Spleen (tissue), 11 donors: ENCODE data around the gene SURF2. TPM values are rescaled to one million over a fixed set of nuclear protein-coding genes. Genes with fewer than 3 reads are reported as not detected.

Source experiments
- DNase-seq: peaks from one replicate; pipeline ENCODE4 v3.0.0-alpha.2; 2020
- H3K27ac ChIP-seq, 8 donors: fragments of 200-600 bp; sonication (generic) in 7 of 8; 1 replicate in 4 of 8; 2 replicates in 4 of 8; pipeline versions ENCODE4 v1.5.0 to v1.8.0; 2016 to 2021; ENCODE audit warnings: inconsistent platforms in 4 of 8, mild to moderate bottlenecking in 4 of 8, moderate library complexity in 1 of 8
- H3K27me3 ChIP-seq, 7 donors: fragments of 200-600 bp; sonication (generic) in 6 of 7; replicated peaks in 1 of 7; 1 replicate in 4 of 7; 2 replicates in 3 of 7; pipeline versions ENCODE4 v1.5.0 to v1.8.0; 2016 to 2021; ENCODE audit warnings: inconsistent platforms in 3 of 7, mild to moderate bottlenecking in 1 of 7
- H3K36me3 ChIP-seq, 6 donors: fragments of 200-600 bp; sonication (generic) in 5 of 6; 1 replicate in 4 of 6; 2 replicates in 2 of 6; pipeline versions ENCODE4 v1.5.0 to v1.8.0; 2016 to 2021; ENCODE audit warnings: inconsistent platforms in 2 of 6
- H3K4me1 ChIP-seq, 6 donors: fragments of 200-600 bp; sonication (generic) in 5 of 6; 1 replicate in 3 of 6; 2 replicates in 3 of 6; pipeline versions ENCODE4 v1.5.0 to v1.8.0; 2016 to 2021; ENCODE audit warnings: inconsistent platforms in 3 of 6
- H3K4me3 ChIP-seq, 8 donors: fragments of 200-600 bp; sonication (generic) in 7 of 8; 1 replicate in 4 of 8; 2 replicates in 4 of 8; pipeline versions ENCODE4 v1.5.0 to v1.8.0; 2016 to 2021; ENCODE audit warnings: inconsistent platforms in 4 of 8, mild to moderate bottlenecking in 4 of 8, moderate library complexity in 2 of 8
- H3K9me3 ChIP-seq, 8 donors: fragments of 200-600 bp; sonication (generic) in 7 of 8; 1 replicate in 4 of 8; 2 replicates in 4 of 8; pipeline versions ENCODE4 v1.5.0 to v1.8.0; 2016 to 2021; ENCODE audit warnings: inconsistent platforms in 4 of 8
- CTCF ChIP-seq, 11 experiments: fragments of 200-600 bp in 7 of 11; fragments of 450-650 bp in 4 of 11; sonication (generic) in 4 of 11; IDR thresholded peaks in 8 of 11; conservative IDR thresholded peaks in 3 of 11; 1 replicate in 7 of 11; 2 replicates in 4 of 11; pipeline versions ENCODE4 v1.4.0 to v1.8.0; 2016 to 2021; ENCODE audit warnings: antibody characterized with exemption in 11 of 11, inconsistent platforms in 4 of 11, mild to moderate bottlenecking in 1 of 11
- POLR2A ChIP-seq, 3 donors: fragments of 450-650 bp; IDR thresholded peaks; one replicate each; pipeline ENCODE4 v1.5.1; 2017; ENCODE audit warnings: antibody characterized with exemption in 3 of 3, mild to moderate bottlenecking in 1 of 3
- POLR2AphosphoS5 ChIP-seq, 3 donors: sonication (generic); formaldehyde crosslinking; IDR thresholded peaks; one replicate each; pipeline ENCODE4 v1.5.1; 2017; ENCODE audit warnings: antibody characterized with exemption in 3 of 3
- WGBS, 5 donors: extraction: QIAGEN DNeasy Blood & Tissue Kit in 3 of 5; methylation state at CpG; one replicate each; pipeline versions ENCODE4 v1.1.5 to v1.1.7; 2013 to 2018; 5-methylcytosine and 5-hydroxymethylcytosine counted together
- intact Hi-C: fragments of 100-400 bp; cut with DNase I; formaldehyde crosslinking; loops from one replicate; pipeline ENCODE4 v1.15.0; 2023; ENCODE audit warnings: low total_unique reads
- polyA plus RNA-seq, 3 donors: library from polyadenylated mRNA; stranded (reverse); fragments of 200-250 nt; gene quantifications; one replicate each; pipeline ENCODE4 v1.2.1, GENCODE V29; 2013
- total RNA-seq, 7 donors: library from RNA; depleted of rRNA in 3 of 7; stranded (reverse); fragments of >200 nt in 3 of 7; fragmentation: NEBNext Ultra II Directional in 4 of 7; extraction: Animal tissue kit (Norgen Biotek cat#: 25700) in 4 of 7; gene quantifications; one replicate each; pipeline versions ENCODE4 v1.1.0 to v1.2.1, GENCODE V29; 2016 to 2021
- donor health status: healthy with polysubstance abuse.
- donor health status: DM: no; HTN: no; CAD: no; lungs with moderate emphysema.
- donor health status: DM: no; HTN: no; CAD: no.
- donor health status: Bipolar disorder and iron deficiency.
- donor health status: healthy.
- donor health status: DM: no; HTN: no; CAD: no.
- donor health status: DM: yes; HTN: yes; CAD: no.

Gene SURF2
- total and polyA plus RNA-seq, 10 donors = 6.5 to 32.6 (median 13.9) TPM

DNA sequence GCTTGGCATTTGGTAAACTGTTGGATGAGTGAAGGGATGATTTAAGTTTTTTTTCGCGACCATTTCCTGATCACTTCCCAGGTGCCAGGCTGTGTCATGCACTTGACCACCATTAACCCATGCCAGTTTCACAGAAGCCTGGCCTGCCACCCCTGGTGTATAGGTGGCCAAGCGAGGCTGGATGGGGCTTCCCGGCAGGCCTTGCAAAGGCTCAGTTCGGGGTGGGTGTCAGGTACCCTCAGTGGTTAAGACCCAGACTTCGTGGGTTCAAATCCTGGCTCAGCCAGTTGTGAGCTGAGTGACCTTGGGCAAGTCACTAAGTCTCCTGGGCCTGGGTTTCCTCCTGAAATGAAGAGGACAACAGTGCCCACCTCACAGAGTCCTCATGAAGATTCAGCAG, 10.8 kb upstream of the SURF2 start:
- no peak overlapping the region for H3K4me3 ChIP-seq
- 87 to 98% (median 93%) methylated on average over 6 of the region's 6 CpGs for WGBS, 5 donors

GRCh38 chr9:133346021-133346785, 10.1 kb upstream of the SURF2 start:
- Histone ChIP-seq H3K27me3 (no peaks in the 10 kb centered on the region), H3K9me3 (no peaks in the 10 kb centered on the region), H3K4me1 (peaks cover 24 to 82% (median 56%) of the 10 kb centered on the region in 6 donors), H3K27ac (peak overlapping the region in 5 of 8 donors; percentile 89 to 94 (median 94)), H3K36me3 (peaks cover 6 to 74% (median 68%) of the 10 kb centered on the region in 6 donors), H3K4me3 (peak overlapping the region in 6 of 8 donors; percentile 66 to 100 (median 88))
- WGBS, 5 donors = 79 to 83% (median 81%) methylated on average over 15 of the region's 15 CpGs
- no peak for DNase-seq
- intact Hi-C loops = no loop called here
- no peak for TF ChIP-seq POLR2AphosphoS5 (IDR thresholded peaks at IDR 0.05)
- no peak for TF ChIP-seq POLR2A (IDR thresholded peaks at IDR 0.05)
- no peak for TF ChIP-seq CTCF (IDR thresholded peaks at IDR 0.05 in 8 of 11, conservative IDR thresholded peaks at IDR 0.05 in 3 of 11)

More for the DNA sequence above, 10.8 kb upstream of the SURF2 start:
- Histone ChIP-seq H3K36me3 (peaks cover 6 to 74% (median 64%) of the 10 kb centered on the region in 6 donors), H3K27ac (no peak overlapping the region), H3K9me3 (no peaks in the 10 kb centered on the region), H3K4me1 (peaks cover 28 to 82% (median 61%) of the 10 kb centered on the region in 6 donors), H3K27me3 (no peaks in the 10 kb centered on the region)
- DNase-seq = no peak
- intact Hi-C loops = no loop called here
- TF ChIP-seq POLR2A (IDR thresholded peaks at IDR 0.05) (no peak), CTCF (IDR thresholded peaks at IDR 0.05 in 8 of 11, conservative IDR thresholded peaks at IDR 0.05 in 3 of 11) (no peak), POLR2AphosphoS5 (IDR thresholded peaks at IDR 0.05) (no peak)

- Histone ChIP-seq H3K4me3 (peak overlapping the region; percentile 66 to 100 (median 88)), H3K36me3 (peaks cover 7 to 74% (median 68%) of the 10 kb centered on the region in 6 donors), H3K4me1 (peaks cover 20 to 82% (median 43%) of the 10 kb centered on the region in 6 donors), H3K27me3 (no peaks in the 10 kb centered on the region), H3K27ac (peak overlapping the region; percentile 89 to 95 (median 94)), H3K9me3 (no peaks in the 10 kb centered on the region)
- intact Hi-C loops = no loop called here
- TF ChIP-seq CTCF (IDR thresholded peaks at IDR 0.05 in 8 of 11, conservative IDR thresholded peaks at IDR 0.05 in 3 of 11) (no peak), POLR2AphosphoS5 (IDR thresholded peaks at IDR 0.05) (no peak), POLR2A (IDR thresholded peaks at IDR 0.05) (no peak)
- DNase-seq = peak; percentile 88
- WGBS, 5 donors = 0 to 1% (median 0%) methylated on average over 29 to 41 of the region's 41 CpGs
These were observed 8.8 kb upstream of the SURF2 start for GRCh38 chr9:133347515-133347984.
